HG02759 (cell line): ENCODE data around the gene MTSS2.

Source experiments
- ATAC-seq: cut with Tn5 transposase; IDR thresholded peaks from one replicate; pipeline ENCODE4 v1.9.1; 2021; ENCODE audit warnings: mild to moderate bottlenecking, moderate library complexity; ENCODE audit not compliant: unreplicated experiment

MTSS2 gene

DNA sequence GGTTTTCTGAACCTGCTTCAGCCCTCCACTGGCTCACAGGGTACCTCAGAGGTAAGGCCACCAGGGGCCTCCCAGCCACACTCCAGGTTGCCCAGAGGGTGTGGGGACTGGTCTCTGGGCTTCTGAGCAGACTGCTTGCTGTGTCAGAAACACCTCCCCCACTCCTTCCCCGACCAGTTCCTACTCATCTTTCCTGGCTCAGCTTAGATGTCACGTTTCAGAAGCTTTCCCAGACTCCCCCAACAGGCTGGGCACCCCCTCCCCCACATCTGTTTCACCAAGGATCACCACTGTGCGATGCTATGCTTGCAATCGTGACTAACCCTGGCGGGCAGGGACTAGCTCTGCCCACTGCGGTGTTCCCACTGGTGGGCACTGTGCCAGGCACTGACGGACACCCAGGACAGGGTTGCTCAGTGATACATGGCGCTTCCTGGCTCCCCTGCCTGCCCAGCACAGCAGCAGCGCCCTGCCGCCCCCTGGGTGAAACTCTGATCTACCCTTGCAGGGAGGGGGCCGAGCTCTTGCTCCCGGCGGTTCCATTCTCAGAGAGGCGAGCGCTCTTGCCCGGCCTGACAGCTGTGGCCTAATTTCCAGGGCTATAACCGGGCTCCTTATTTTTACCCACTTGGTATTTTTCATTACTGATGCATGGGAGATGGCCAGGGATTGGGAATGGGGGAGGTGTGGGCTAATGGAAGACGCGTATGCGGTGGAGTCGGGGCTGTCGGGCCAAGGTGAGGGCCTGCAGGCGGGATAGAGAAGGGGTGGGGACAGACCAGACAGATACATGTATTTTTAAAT, 29.4 kb upstream of the MTSS2 start:
- no peak for ATAC-seq

DNA sequence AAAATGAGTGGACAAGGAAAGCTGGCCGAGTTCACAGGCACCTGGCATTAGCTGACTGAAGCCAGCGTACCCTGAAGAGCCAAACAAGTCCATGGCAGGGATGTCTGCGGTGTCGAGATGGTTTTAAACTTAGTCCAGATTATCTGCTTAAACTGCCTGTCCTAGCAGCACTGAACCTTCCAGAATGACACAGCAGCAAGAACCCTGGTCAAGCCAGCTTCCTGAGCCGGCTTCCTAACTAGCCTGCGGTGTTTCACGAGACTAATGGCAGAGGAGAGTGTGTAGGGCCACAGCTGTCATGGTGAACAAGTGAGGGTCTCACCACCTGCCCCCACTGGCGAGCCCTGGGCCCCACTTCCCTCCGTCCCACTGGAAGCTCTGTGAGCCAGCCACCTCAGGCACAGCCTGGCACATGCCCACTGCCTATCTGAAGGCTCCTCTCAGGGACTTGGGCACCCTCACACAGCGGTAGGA, 28.8 kb upstream of the MTSS2 start:
- ATAC-seq, result no peak

DNA sequence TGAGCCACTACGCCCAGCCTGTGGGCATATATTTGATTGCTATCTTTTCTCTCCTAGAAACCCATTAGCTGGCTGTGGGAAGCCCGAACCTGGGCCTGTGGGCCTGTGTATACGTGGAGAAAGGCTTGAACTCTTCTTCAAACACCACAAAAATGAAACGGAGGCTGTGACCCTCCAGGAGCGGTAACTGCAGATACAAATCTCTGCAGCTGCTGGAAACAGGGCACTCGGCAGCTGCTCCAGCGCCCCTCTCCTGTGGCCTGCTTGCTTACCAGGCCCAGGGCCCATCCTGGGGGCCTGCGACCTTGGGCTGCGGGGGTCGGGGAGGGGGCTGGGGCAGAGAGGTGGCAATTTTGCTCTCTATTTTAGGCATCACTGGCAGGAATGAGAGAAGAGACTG, 28.0 kb upstream of the MTSS2 start:
- no peak for ATAC-seq

DNA sequence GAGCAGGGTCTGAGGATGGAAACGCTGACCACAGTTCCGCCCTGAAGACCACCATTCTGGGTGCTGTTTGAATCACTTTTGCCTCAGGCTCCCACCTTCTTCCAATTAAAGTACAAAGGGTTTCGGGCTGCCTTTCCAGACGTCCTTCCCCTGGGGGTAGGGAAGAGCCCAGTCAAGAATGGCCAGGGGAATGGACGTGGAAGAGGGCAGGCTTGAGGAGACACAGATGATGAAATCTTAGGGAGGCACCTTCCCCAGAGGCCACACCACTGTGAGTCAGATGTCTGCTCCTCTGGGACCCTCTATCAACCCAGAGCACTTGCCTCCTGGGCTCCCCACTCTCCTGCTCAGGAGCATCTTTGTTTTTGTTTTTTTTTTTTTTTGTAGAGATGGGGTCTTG, 27.5 kb upstream of the MTSS2 start:
- no peak for ATAC-seq

DNA sequence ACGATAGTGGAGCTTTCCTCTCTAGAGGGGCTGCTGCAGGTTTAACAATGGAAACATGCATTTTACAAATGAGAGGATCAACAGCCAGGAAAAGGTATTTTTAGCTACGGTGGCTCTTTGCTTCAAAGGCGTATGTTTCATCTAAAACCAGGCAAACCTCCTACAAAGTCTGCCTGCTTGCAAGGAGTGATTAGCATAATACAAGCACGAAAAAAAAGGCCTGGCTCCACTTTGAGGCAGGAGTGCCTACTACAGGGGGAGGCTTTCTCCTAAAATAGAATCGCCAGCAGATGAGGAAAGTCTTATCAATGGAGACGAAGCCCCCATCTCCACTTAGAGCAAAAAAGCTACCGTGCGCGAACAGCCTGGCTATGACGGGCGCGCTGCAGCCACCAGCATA, 27.1 kb upstream of the MTSS2 start:
- ATAC-seq, result no peak

DNA sequence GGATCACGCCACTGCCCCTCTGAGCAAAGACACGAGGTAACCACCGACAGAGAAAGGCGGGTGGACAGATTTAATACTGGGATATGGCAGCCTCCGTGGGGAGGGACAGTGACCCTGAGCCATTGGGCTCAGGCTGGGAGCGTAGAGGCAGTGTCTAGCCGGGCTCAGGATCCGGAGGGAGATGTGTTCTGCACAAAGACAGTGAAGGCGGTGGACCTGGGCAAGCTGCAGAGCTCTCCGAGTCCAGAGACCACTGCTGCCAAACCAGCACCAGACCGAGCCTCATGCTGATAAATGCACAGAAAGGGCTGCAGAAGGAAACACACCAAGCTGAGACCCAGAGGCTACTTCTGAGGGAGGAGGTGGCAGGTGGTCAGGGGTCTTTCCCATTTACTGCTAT, 26.5 kb upstream of the MTSS2 start:
- ATAC-seq, result no peak

DNA sequence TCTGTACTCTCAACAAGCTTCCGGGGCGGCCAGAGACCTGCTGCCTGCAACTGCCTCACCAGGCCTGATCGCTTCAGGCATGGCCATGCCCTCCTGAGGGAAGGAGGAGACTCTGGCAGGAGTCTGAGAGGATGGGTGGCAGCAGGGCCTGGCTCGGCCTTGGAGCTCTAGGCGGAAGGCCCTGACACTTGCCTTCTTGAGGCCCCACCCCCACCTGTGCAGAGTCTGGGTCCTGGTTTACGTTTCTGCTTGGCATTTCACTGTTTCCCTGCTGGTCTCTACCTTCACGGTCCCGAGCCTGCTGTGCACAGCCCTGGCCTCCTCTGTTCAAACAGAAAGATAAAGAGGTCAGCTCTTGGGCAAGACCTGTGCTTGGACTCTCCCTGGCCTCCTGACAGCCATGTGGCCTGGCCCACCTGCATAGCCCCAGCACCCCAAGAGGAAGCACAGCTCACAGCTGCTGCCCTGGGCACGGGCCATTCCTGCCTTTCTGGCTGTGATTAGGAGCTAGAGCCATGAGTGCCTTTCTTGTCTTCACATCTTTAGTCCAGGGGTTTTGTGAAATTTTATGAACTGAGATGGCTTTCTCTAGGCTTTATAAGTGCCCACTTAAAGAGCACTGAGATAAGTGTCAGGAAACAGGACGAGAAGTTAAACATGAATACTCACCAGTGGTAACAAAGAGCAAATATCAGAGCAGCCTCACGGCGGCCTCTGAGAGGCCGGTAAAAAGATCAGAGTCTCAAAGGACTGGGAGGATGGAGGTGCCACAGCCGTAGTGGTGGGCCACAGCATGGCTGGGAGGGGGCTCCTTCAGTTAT, 25.6 kb upstream of the MTSS2 start:
- no peak for ATAC-seq

DNA sequence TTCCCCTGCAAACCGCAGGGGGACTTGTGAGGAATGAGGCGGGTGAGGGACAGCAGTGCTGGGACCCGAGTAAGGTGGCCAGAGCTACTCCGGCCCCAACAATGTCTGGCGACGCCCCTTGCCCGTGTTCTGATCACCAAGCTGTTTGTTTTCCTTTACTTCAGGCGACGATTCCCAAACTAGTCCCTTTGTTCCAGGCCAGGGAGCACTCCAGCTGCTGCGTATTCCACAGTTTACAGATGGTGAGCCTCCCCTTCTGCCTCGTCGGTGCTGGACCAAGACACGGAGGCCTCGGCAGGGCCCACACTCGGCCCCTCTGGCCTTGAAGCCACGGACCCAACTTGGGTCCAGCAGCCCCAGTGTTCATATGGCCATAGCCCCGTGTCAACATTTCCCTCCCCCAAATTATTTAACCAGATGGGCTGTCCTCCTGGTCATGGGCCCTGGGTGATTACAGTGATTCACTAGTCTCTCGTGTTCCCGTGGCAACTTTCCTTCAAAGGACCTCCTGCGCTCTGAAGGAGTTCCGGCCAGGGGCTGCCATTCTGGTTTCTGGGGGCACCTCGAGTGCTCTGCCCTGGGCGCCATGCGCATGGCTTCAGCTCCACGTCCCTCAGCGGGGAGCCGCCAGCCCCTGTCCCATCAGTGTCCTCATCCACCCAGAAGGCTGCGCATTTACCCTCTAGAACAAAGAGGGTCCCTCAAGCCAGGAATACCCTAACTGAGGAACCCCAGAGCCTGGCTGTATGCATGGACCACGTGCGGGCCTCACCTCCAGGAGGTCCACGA, 24.8 kb upstream of the MTSS2 start:
- ATAC-seq, result no peak

DNA sequence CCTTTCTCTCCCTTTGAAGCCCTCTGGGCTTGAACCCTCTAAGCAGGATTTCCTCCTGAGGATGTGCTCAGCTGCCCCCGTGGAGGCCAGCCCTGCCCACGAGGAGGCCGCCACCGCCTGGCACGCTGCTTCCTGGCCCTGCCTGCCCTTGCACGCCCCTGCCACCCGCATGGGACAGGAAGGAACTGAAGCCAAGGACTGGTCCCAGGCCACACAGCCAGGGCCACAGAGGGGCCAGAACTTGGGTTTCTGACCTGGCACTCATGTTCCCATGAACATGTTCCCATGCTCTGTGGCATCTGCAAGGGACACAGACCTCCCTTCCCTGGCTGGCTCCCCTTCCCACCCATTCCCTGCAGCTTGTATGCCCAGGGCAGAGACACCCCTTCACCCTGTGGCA, 24.1 kb upstream of the MTSS2 start:
- ATAC-seq, result no peak

DNA sequence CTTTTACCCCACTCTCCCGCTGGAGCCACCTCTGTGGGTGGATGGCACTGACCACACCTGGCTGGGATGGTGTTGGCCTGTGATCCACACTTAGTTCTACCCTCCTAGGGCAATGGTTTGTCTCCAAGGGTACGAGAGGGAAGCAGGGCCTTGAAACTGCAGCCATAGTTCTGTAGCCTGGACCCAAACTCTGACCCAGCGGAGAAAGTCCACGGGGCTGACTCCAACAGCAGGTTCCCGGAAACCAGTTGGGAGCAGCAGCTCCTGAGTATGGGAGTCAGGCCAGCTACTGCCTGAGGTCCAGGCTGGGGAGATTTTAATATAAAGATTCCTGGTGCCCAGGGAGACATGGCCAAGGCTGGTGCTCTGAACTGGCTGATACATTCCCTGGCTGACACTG, 23.6 kb upstream of the MTSS2 start:
- no peak for ATAC-seq

DNA sequence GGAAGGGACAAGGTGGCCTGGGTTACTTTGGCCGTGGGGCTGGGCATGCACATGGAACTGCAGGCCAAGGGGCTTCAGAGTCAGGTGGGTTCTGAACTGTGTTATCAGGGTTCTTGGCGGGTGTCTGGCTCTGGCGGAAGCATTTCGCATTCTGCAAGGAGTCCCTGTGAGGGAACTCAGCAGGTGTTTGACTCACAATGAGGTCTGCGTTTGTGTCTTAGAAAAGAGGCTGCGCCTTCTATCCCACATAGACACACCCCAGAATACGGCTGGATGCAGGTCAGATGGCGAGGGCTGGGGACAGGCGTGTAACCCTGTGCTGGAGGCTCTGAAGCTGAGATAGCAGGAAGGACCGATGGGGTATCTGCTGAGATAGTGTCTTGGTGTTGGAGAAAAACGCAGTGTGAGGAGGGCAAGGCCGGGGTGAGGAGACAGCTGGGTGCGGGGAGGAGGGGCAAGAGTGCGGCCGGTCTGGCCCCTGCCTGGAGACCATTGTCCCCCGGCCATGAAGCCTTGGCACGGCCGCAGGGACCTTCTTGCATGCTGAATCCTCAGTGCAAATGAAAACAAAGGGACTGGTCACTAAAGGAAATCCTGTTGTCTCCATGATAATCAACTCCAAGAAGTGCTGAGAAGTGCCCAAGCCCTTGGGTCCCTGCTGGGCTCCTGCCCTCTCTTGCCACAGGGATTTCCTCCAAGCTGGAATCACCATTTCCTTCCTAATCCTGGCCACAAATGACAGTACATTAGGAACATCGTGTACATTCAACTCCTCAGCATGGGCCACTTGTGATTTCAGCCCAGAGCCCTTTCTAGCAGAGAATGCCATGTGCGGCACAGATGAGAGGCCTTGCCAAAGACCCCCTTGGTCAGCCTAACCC, 22.8 kb upstream of the MTSS2 start:
- ATAC-seq, result no peak

DNA sequence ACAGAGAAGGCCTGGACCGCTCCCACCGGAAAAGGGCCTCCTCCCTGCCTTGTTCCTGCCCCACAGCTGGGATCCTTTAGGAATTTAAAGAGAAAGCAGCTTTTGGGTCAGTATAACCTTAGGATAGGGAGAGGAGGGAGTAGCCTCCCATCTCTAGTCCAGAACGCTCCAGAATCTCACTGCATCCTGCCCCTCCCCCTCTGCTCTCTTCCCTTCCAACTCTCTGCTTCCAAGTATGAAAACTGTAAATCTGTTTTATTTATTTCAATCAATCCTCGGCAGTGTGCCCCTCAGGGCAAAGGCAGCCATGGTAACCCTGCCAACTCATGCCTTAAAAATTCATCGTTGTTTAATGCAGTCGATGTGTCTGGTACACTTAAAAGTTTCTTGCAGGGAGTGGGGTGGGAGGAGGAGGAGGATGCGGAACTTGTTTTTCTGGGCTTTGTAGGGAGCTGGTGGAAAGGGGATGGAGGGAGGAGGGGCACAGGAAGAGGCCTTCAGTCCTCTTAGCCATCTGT, 21.2 kb upstream of the MTSS2 start:
- no peak for ATAC-seq

DNA sequence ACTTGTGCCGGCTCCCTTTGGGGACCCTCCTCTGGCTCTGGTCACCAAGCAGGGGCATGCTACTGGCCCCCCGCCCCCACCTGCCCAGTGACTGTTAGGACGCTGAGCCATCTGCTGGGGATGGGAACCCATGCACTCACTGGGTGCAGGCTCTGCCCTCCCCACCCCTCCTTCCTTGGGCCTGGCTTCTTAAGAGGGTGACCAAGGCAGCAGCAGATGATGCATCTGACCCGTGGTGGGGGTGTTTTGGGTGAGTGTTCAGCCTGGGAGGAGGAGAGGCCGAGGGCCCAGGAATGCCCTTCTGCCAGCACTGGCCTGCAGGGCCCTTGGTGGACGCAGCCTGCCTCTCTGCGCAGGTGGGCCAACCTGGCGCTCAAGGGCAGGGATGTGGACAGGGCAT, 19.2 kb upstream of the MTSS2 start:
- no peak for ATAC-seq

DNA sequence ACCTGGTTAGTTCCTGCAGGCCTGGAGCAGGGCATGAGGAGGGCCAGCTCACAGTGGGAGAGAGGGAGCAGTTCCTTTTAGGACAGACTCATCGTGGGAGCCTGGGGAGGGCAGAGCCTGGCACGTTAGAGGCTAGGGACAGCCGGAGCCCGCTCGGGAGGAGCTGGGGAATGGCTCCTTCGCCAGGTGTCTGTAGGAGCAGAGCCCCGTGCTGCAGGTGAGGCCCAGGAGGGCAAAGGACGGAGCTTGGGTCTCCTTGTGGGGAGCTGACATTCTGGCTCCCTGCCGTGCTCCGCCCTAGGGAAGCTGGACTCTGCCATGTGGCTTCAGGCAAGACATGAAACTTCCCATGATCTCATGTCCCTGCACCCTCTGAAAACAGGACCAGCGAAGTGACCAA, 18.7 kb upstream of the MTSS2 start:
- no peak for ATAC-seq

DNA sequence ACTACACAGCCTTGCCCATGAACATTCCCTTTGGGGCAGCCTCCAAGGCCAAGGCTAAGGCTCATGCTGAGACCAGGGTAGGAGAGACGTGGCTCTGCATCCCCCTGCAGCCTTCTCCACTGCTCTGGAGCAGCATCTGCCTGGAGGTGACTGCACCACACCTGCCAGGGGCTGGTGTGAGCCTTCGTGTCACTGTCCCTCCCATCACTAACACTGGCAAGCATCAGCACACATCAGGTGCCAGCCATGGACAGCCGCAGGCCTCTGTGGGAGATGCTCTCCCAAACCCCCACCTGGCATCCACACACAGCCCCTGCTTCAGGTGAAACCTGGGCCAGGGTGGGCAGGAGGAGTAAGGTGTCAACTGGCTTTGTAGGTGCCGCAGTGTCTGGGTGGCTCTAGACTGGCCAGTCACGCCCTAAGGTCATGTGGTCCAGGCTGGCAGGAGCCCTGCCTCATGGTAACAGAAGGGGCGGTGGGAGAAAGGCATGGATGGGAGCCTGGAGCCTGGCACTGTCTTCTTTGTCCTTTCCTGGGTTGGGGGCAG, 18.1 kb upstream of the MTSS2 start:
- ATAC-seq, result no peak

DNA sequence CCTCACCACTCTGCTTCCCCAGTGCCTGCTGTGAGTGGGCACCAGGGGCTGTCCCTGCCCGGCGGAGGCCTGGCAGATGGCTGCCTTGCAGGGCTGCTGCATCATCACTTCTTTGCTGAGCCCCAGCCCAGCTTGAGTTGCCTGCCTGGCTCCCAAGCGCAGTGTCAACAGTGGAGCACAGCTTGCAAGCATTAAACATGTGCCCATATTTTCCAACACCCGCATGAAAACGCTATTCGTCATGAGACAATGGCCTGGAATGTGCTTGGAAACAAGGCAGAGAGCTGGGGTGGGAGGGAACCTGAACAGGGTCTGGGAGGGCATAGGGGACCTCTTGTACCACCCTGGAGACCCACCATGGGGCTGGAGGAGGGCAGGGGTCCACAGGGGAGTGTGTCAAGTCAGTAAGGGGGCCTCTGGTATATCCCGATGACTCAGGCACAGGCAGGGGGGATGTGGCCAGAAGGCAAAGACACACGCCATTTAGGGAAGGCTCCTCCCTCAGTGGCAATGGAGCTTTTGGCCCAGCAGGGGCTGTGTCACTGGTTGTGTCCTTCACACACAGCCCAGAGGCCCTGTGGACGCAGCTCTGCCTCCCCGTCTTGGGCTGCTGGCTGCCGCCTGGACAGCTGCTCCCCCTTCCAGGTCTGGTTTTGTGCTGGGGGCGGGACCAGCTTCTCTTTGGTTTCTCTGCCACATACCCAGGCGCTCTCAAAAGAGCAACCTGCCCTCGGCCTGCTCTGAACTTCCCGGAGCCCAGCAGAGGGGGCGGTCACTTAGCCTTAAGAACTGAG, 17.4 kb upstream of the MTSS2 start:
- ATAC-seq, result no peak

DNA sequence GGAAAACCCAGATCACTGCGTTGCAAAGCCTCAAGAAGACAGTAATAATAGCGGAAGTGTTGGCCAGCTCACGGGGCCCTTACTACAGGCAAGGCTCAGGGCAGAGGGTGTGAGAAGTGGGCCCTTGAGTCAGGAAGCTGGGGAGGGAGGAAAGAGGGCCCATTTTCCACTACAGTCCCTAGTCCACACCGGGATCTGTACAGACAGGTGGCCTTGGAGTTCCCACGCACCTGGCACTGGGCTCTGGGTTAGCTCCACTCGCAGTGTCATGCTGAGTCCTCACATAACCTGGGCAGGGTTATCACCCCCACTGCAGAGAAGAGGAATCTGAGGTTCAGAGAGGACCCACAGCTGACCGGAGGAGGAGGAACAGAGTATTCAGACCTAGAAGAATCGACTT, 16.8 kb upstream of the MTSS2 start:
- ATAC-seq, result no peak

DNA sequence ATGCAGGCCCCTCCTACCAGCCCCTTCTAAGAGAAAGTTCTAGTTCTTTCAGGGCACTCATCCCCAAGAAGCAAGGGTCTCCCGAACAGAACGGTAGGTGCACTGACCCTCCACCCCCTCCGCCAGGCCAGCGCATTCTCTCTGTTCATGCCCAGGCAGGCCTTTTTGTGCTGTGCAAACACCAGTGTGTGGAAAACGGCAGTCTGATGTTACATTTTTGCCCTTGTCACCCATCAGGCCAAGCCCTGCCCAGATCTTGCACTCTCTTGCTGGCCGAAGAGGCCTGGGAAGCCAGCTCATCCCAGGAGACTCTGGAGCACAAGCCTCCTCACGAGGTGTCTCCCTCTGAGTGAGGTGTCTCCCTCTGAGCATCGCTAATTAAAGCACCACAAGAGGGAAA, 16.1 kb upstream of the MTSS2 start:
- no peak for ATAC-seq

DNA sequence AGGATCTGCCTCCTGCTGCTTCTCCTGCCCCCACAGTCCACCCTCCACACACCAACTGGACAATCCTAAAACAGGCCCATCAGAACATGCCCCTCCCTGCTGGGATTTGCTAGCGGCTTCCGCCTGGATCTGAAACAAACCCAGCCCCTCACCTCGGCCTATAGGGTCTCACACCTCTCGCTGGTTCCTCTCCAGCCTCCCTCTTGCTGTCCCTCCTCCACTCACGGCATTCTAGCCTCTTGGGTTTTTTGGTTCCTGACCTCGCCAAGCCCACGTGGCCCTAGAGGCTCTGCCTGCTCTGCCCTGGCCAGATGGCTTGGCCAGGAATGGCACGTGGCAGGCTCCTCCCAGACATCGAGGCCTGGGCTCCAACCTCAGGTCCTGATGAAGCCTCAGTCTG, 15.7 kb upstream of the MTSS2 start:
- ATAC-seq, result no peak
